Natural killer cell (primary cell): ENCODE measurements around the gene UQCRC1. TPM values are rescaled to one million over a fixed set of nuclear protein-coding genes. Genes with fewer than 3 reads are reported as not detected.

Experiments
- ATAC-seq, 3 donors: fragments of 150-1000 bp in 2 of 3; fragments of 200-7000 bp in 1 of 3; cut with Tn5 transposase; 1 replicate in 1 of 3; 2 replicates in 2 of 3; pipeline ENCODE4 v1.10.0; 2021; ENCODE audit warnings: mild to moderate bottlenecking in 2 of 3, moderate library complexity in 2 of 3
- DNase-seq, 2 donors: peaks; one replicate each; pipeline versions ENCODE4 v3.0.0 to v3.0.0-alpha.2; 2013 to 2021; ENCODE audit warnings: mixed read lengths in 1 of 2
- H3K27ac ChIP-seq: one replicate; pipeline ENCODE4 v1.5.1; 2013; ENCODE audit warnings: mild to moderate bottlenecking, low read length
- H3K27me3 ChIP-seq: one replicate; pipeline ENCODE4 v1.6.1; 2013; ENCODE audit warnings: low read length; ENCODE audit not compliant: control insufficient read depth, insufficient read depth
- H3K36me3 ChIP-seq: one replicate; pipeline ENCODE4 v1.6.1; 2013; ENCODE audit warnings: low read length; ENCODE audit not compliant: control insufficient read depth, insufficient read depth
- H3K4me1 ChIP-seq: one replicate; pipeline ENCODE4 v1.6.1; 2013; ENCODE audit warnings: low read length; ENCODE audit not compliant: control insufficient read depth, insufficient read depth
- H3K4me3 ChIP-seq: one replicate; pipeline ENCODE4 v1.5.1; 2013; ENCODE audit warnings: low read length
- H3K9me3 ChIP-seq: one replicate; pipeline ENCODE4 v1.6.1; 2013; ENCODE audit warnings: low read length; ENCODE audit not compliant: control insufficient read depth, insufficient read depth
- H3K27ac Mint-ChIP-seq, 2 donors: one replicate each; pipeline ENCODE4 v1.8.0; 2022; ENCODE audit warnings: mild to moderate bottlenecking in 2 of 2, mixed read lengths in 2 of 2, moderate library complexity in 1 of 2
- H3K27me3 Mint-ChIP-seq, 2 donors: one replicate each; pipeline ENCODE4 v1.8.0; 2022; ENCODE audit warnings: low read depth in 2 of 2, mixed read lengths in 2 of 2
- H3K36me3 Mint-ChIP-seq: one replicate; pipeline ENCODE4 v1.8.0; 2022; ENCODE audit warnings: mixed read lengths
- H3K4me1 Mint-ChIP-seq, 2 donors: one replicate each; pipeline ENCODE4 v1.8.0; 2022; ENCODE audit warnings: mixed read lengths in 2 of 2
- H3K4me3 Mint-ChIP-seq: one replicate; pipeline ENCODE4 v1.8.0; 2022; ENCODE audit warnings: mild to moderate bottlenecking, moderate library complexity, mixed read lengths
- H3K9me3 Mint-ChIP-seq, 2 donors: one replicate each; pipeline ENCODE4 v1.8.0; 2022; ENCODE audit warnings: mixed read lengths in 2 of 2
- WGBS: methylation state at CpG from one replicate; pipeline ENCODE4 v1.1.7; 2013; ENCODE audit warnings: missing lambda C conversion rate; ENCODE audit not compliant: insufficient coverage; 5-methylcytosine and 5-hydroxymethylcytosine counted together
- intact Hi-C: fragments of 100-400 bp; cut with micrococcal nuclease; formaldehyde crosslinking; loops from one replicate; pipeline ENCODE4 v1.14.2; 2022
- total RNA-seq, 4 donors: library from RNA; stranded (reverse); fragments of 120-200 nt in 1 of 4; gene quantifications; one replicate each; pipeline versions ENCODE4 v1.2.3 to v1.2.4, GENCODE V29; 2013 to 2022
- TF ChIP-seq, protein P1 (sequence below): fragments of 200-600 bp; IDR thresholded peaks from one replicate; pipeline ENCODE4 v1.8.0; 2022; ENCODE audit warnings: antibody characterized with exemption

UQCRC1 gene
- total RNA-seq, 3 donors from 2014 or later (not counting 1 experiment from before 2014, with no cell fraction given), result 117 to 139 (median 124) TPM

DNA sequence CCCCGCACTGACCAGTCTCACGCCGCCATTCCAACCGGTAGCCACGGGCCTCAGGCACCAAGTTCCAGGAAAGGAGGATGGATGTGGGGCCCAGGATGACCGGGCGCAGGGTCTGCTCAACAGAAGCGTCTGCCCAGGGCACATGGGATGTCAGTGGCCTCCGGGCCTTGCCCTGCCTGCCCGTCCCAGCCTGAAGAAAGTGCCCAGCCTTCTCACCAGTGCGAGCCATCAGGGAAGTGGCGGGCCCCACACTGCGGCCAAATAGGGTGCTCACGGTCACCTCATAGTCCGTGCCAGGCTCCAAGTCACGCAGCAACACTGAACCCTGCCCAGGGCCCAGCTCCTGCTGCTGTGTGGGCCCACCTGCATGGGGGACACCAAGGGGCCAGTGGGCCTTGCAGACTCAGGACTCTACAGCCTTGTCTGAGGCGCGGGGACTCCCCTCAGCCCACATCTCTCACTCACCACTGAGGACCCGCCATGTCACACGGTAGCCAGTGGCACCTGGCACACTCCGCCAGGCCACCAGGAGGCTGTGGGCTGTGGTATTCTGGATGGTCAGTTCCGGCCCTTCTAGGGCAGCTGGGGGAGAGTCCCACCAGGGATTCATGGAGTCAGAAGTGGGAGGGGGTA lies 17.4 kb downstream of the UQCRC1 start:
- Mint-ChIP-seq H3K27ac (no peak overlapping the region), H3K9me3 (no peaks in the 10 kb centered on the region), H3K27me3 (peaks cover 25 to 31% of the 10 kb centered on the region in 2 donors), H3K4me1 (peaks cover 0 to 12% of the 10 kb centered on the region in 2 donors), H3K4me3 (no peak overlapping the region), H3K36me3 (no peaks in the 10 kb centered on the region)
- ATAC-seq, result no peak
- WGBS, result 90% methylated on average over 22 of the region's 22 CpGs
- no peaks in the 10 kb centered on the region for H3K9me3 ChIP-seq
- DNase-seq, result no peak
- no peaks in the 10 kb centered on the region for H3K36me3 ChIP-seq
- TF ChIP-seq, protein P1, sequence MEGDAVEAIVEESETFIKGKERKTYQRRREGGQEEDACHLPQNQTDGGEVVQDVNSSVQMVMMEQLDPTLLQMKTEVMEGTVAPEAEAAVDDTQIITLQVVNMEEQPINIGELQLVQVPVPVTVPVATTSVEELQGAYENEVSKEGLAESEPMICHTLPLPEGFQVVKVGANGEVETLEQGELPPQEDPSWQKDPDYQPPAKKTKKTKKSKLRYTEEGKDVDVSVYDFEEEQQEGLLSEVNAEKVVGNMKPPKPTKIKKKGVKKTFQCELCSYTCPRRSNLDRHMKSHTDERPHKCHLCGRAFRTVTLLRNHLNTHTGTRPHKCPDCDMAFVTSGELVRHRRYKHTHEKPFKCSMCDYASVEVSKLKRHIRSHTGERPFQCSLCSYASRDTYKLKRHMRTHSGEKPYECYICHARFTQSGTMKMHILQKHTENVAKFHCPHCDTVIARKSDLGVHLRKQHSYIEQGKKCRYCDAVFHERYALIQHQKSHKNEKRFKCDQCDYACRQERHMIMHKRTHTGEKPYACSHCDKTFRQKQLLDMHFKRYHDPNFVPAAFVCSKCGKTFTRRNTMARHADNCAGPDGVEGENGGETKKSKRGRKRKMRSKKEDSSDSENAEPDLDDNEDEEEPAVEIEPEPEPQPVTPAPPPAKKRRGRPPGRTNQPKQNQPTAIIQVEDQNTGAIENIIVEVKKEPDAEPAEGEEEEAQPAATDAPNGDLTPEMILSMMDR, result no peak
- intact Hi-C loops, result no loop called here
- H3K27ac ChIP-seq, result no peak overlapping the region
- no peaks in the 10 kb centered on the region for H3K4me1 ChIP-seq
- no peak overlapping the region for H3K4me3 ChIP-seq
- H3K27me3 ChIP-seq, result peaks cover 2% of the 10 kb centered on the region

DNA sequence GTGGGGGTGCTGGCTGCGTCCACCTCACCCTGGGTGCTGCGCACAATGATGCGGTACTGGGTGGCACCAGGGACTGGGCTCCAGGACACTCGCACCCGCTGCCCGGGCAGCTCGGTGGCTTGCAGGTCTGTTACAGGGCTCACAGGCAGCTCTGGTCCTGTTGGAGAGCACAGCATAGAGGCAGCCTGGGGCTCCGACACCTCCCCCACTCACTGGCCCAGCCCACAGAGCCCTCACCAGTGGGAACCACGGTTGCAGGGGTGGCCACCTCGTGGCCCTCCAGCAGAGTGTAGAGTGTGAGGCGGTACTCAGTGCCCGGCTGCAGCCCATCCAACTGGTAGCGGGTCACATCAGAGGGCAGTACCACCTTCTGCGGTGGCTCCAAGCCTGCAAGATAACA lies 18.0 kb downstream of the UQCRC1 start:
- H3K27ac ChIP-seq, result no peak overlapping the region
- Mint-ChIP-seq H3K4me3 (no peak overlapping the region), H3K9me3 (no peaks in the 10 kb centered on the region), H3K27me3 (peaks cover 25 to 30% of the 10 kb centered on the region in 2 donors), H3K27ac (no peak overlapping the region), H3K36me3 (no peaks in the 10 kb centered on the region), H3K4me1 (peaks cover 0 to 11% of the 10 kb centered on the region in 2 donors)
- no peaks in the 10 kb centered on the region for H3K9me3 ChIP-seq
- 90% methylated on average over 14 of the region's 14 CpGs for WGBS
- ATAC-seq (no peak), DNase-seq (no peak)
- no peak overlapping the region for H3K4me3 ChIP-seq
- TF ChIP-seq, protein P1, result no peak
- H3K36me3 ChIP-seq, result no peaks in the 10 kb centered on the region
- H3K27me3 ChIP-seq, result peaks cover 2% of the 10 kb centered on the region
- H3K4me1 ChIP-seq, result no peaks in the 10 kb centered on the region
- intact Hi-C loops, result no loop called here

DNA sequence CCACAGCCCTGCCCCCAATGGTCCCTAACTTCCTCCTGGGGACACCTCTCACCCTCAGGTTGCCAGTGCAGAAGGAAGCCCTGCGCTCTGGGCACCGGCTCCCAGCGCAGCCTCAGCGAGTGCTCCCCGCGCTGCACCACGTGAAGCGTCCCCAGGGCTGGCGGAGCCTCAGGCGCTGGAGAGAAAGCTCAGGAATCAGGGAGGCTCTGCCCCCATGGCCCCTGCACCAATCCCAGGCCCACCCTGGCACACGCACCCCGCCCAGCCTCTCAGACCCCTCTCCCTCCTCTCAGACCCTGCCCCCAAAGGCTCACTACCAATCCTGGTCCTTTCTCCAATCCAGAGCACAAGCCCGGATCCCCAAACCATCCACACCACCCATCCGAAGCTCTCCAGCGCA lies 21.2 kb downstream of the UQCRC1 start:
- H3K4me1 Mint-ChIP-seq, result no peaks in the 10 kb centered on the region
- Histone ChIP-seq H3K36me3 (no peaks in the 10 kb centered on the region), H3K27me3 (no peaks in the 10 kb centered on the region), H3K4me3 (no peak overlapping the region), H3K27ac (no peak overlapping the region), H3K4me1 (no peaks in the 10 kb centered on the region), H3K9me3 (no peaks in the 10 kb centered on the region)
- intact Hi-C loops, result no loop called here
- TF ChIP-seq, protein P1, result no peak
- H3K4me3 Mint-ChIP-seq, result no peak overlapping the region
- H3K9me3 Mint-ChIP-seq, result no peaks in the 10 kb centered on the region
- WGBS, result 61% methylated on average over 15 of the region's 15 CpGs
- no peak overlapping the region for H3K27ac Mint-ChIP-seq
- H3K36me3 Mint-ChIP-seq, result no peaks in the 10 kb centered on the region
- peaks cover 18% of the 10 kb centered on the region in 2 donors for H3K27me3 Mint-ChIP-seq
- DNase-seq (no peak), ATAC-seq (no peak)

DNA sequence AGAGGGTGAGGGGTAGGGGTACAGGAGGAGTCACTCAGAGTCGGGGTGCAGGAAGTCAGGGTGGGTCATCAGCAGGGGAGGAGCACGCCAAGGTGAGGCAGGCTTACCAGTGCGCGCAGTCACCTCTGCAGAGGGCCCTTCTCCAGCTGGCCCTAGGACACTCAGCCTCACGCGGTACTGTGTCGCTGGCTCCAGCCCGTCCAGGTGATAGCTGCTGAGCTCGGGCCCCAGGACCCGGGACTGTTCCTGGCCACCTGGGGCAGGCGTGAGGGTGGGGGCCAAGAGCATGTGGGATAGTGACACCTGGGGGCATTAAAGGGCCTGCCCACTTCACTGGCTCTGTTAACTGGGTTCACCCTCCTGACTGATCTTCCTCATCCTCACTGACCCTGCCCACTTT lies 21.8 kb downstream of the UQCRC1 start:
- no peaks in the 10 kb centered on the region for H3K27me3 ChIP-seq

More for the DNA sequence above, 21.8 kb downstream of the UQCRC1 start:
- DNase-seq, result no peak
- H3K4me1 Mint-ChIP-seq, result no peaks in the 10 kb centered on the region
- H3K4me3 Mint-ChIP-seq, result no peak overlapping the region
- H3K27me3 Mint-ChIP-seq, result peaks cover 18% of the 10 kb centered on the region in 2 donors
- no peak overlapping the region for H3K27ac ChIP-seq
- no peaks in the 10 kb centered on the region for H3K36me3 ChIP-seq
- TF ChIP-seq, protein P1, result no peak
- ATAC-seq, result no peak
- H3K36me3 Mint-ChIP-seq, result no peaks in the 10 kb centered on the region
- H3K4me3 ChIP-seq, result no peak overlapping the region
- H3K27ac Mint-ChIP-seq, result no peak overlapping the region
- no peaks in the 10 kb centered on the region for H3K9me3 Mint-ChIP-seq
- 86% methylated on average over 11 of the region's 11 CpGs for WGBS
- no peaks in the 10 kb centered on the region for H3K9me3 ChIP-seq
- intact Hi-C loops, result no loop called here
- H3K4me1 ChIP-seq, result no peaks in the 10 kb centered on the region
